AG04450 (cell line): ENCODE measurements around the gene APP. TPM values are rescaled to one million over a fixed set of nuclear protein-coding genes. Genes with fewer than 3 reads are reported as not detected.
"Not testable (repeated sequence)": the region's sequence is repeated elsewhere in the genome, so short reads cannot be mapped to it uniquely, and the experiment has no call there.

ENCODE experiments used
- CTCF ChIA-PET: fragments of 300-600, 350-600 bp; formaldehyde crosslinking; extraction: SDS; loops from one replicate; lab custom pipeline; 2022; ENCODE audit warnings: antibody characterized with exemption, inconsistent platforms; lab: Charles Lee
- POLR2A ChIA-PET: fragments of 350-600 bp; formaldehyde crosslinking; extraction: SDS; loops from one replicate; lab custom pipeline; 2021; ENCODE audit warnings: antibody characterized with exemption, inconsistent platforms; lab: Yijun Ruan, JAX
- DNase-seq: peaks from one replicate; pipeline ENCODE4 v3.0.0-alpha.2; 2011; ENCODE audit warnings: low read depth, low spot score
- H3K27ac ChIP-seq: one replicate; pipeline ENCODE4 v1.5.1; 2012; ENCODE audit warnings: low read depth, low read length, control low read depth
- H3K27me3 ChIP-seq: one replicate; pipeline ENCODE4 v1.6.0; 2012; ENCODE audit warnings: low read length; ENCODE audit not compliant: control insufficient read depth, insufficient read depth
- H3K4me3 ChIP-seq: 2 replicates; pipeline ENCODE4 v1.5.1; 2011; ENCODE audit warnings: mild to moderate bottlenecking, low read depth, low read length, control low read depth
- H3K9me3 ChIP-seq: 2 replicates; pipeline ENCODE4 v1.5.1; 2012; ENCODE audit warnings: low read length; ENCODE audit not compliant: control insufficient read depth, insufficient read depth
- CTCF ChIP-seq: IDR thresholded peaks from 2 replicates; pipeline ENCODE4 v1.5.1; 2011; ENCODE audit warnings: low read depth, low read length, control low read depth, inconsistent platforms
- polyA plus RNA-seq: library from polyadenylated mRNA; depleted of rRNA; stranded (reverse); fragments of >200 nt; gene quantifications from 2 replicates; pipeline ENCODE4 v1.2.3, GENCODE V29; 2011

APP gene
- polyA plus RNA-seq, 1 experiment = 870 TPM

- POLR2A ChIA-PET = no interaction called here
- no peak for DNase-seq
- Histone ChIP-seq H3K27ac (no peak overlapping the region), H3K9me3 (no peaks in the 10 kb centered on the region; the same call in 1 of the 2 replicates), H3K27me3 (no peaks in the 10 kb centered on the region), H3K4me3 (no peak overlapping the region)
- CTCF ChIA-PET = no interaction called here
- TF ChIP-seq CTCF = no peak
These were observed 84.7 kb downstream of the APP start for GRCh38 chr21:26085882-26086281.

GRCh38 chr21:26085127-26085526, 85.4 kb downstream of the APP start:
- TF ChIP-seq CTCF = no peak
- H3K27me3 ChIP-seq = no peaks in the 10 kb centered on the region
- no peak overlapping the region for H3K4me3 ChIP-seq
- CTCF ChIA-PET = no interaction called here
- no peak overlapping the region for H3K27ac ChIP-seq
- no peak for DNase-seq
- POLR2A ChIA-PET = no interaction called here
- H3K9me3 ChIP-seq = no peaks in the 10 kb centered on the region; the same call in 1 of the 2 replicates

- no peaks in the 10 kb centered on the region; the same call in 1 of the 2 replicates for H3K9me3 ChIP-seq
- DNase-seq = no peak
- H3K27me3 ChIP-seq = no peaks in the 10 kb centered on the region
- no peak for TF ChIP-seq CTCF
- no peak overlapping the region for H3K4me3 ChIP-seq
- ChIA-PET CTCF (no interaction called here), POLR2A (no interaction called here)
- no peak overlapping the region for H3K27ac ChIP-seq
These were observed 88.0 kb downstream of the APP start for GRCh38 chr21:26082549-26082948.

- CTCF ChIA-PET, H3K4me3 ChIP-seq, DNase-seq, H3K27ac ChIP-seq, H3K27me3 ChIP-seq, H3K9me3 ChIP-seq, POLR2A ChIA-PET: not testable (repeated sequence)
These were observed 89.3 kb downstream of the APP start for GRCh38 chr21:26081175-26081760.

GRCh38 chr21:26080211-26080610, 90.4 kb downstream of the APP start:
- Histone ChIP-seq H3K4me3 (no peak overlapping the region), H3K27ac (no peak overlapping the region), H3K27me3 (no peaks in the 10 kb centered on the region), H3K9me3 (no peaks in the 10 kb centered on the region; the same call in 1 of the 2 replicates)
- CTCF ChIA-PET = interaction anchor here (1.3 kb wide), 1 partner anchor 91 kb away, joined by 4 read pairs; the partner anchor contains the start of gene APP
- DNase-seq = no peak
- TF ChIP-seq CTCF = no peak
- POLR2A ChIA-PET = no interaction called here
